NCI-H446 treated with DMSO at 0.1 percent for 48 hours (cell line): Measurements from ENCODE around the gene SUV39H1.

Experiments
- DNase-seq: peaks from one replicate; lab custom pipeline; 2025; lab: John Stamatoyannopoulos, UW

SUV39H1 gene

DNA sequence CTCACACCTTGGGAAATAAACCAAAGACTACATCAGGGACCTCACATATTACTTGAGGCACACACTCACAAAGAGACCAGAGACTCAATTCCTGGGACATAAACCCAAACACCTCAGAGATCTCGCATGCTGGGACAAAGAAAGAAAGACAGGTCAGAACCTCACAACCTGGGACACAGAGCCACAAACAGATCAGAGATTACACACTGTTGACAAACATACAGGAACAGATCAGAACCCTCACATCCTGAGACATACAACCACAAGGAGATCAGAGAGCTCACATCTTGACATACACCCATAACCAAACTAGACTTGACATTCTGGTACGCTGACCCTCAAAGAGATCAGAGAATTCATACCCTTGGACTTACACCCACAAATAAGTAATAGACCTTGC lies 17.3 kb downstream of the SUV39H1 start:
- no peak for DNase-seq

DNA sequence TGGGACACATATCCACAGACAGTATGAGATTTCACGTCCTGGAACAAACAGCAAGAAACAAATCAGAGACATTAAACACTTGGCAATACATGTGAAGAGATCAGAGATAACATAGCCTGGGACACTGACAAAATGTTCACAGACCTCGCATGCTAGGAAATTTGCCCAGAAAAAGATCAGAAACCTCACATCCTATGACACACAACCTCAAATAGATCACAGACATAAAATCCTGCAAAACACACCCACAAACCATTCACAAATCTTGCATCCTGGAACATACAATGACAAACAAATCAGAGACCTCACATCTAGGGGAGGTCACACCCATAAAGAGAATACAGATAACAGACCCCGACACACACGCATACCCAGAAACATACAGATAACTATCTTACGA lies 18.0 kb downstream of the SUV39H1 start:
- no peak for DNase-seq

DNA sequence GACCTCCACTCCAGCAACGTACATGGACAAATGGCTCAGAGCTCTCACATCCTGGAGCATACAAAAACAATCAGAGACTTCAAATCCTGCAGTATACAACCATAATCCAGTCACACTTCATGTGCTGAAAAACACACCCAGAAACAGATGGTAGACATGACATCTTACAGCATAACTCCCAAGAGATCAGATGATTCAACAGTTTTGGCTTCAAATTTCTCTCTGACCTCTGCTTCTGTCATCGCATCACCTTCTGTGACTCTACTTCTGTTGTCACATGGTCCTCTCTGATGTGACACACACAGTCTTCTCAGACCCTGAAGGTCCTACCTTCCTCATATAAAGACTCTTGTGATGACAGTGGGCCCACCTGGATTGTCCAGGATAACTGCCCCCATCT lies 18.5 kb downstream of the SUV39H1 start:
- DNase-seq: no peak

DNA sequence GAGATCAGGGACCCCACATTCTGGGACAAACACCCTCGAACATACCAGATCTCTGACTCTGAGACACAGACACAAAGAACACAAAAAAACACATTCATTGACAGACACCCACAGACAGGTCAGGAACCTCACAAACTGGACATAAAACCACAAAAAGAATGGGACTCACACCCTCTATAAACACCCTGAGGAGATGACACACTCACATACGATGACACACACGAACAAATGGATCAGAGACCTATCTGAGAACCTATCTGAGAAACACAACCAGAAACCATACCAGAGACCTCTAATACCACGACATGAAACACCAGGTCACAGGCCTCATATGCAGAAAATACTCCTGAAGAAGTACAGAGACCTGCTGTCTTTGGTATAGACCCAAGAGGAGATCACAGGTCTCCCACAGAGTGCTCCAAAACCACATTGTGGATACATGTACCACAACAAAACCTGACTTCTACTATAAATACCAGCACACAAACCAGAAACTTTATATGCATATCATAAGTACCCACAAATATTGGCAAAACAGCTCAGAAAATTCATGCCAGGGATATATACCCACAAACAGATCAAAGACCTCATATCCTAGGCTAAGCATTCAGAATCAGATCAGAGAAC lies 19.5 kb downstream of the SUV39H1 start:
- DNase-seq: no peak

DNA sequence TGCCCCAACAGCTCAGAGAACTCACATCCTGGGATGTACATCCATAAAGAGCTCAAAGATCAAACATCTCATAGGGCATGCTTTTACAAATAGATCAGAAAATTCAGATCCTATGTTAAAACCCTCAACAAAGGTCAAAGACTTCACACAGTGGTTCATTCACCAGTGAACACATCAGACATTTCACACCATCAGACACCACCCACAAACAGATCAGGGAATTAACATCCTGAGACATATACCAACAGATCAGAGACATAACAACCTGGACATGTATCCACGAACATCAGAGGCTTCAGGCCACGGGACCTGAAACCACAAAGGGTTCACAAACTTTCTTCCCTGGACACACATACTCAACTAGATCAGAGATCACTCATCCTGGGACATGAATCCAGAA lies 23.4 kb downstream of the SUV39H1 start:
- DNase-seq: no peak

DNA sequence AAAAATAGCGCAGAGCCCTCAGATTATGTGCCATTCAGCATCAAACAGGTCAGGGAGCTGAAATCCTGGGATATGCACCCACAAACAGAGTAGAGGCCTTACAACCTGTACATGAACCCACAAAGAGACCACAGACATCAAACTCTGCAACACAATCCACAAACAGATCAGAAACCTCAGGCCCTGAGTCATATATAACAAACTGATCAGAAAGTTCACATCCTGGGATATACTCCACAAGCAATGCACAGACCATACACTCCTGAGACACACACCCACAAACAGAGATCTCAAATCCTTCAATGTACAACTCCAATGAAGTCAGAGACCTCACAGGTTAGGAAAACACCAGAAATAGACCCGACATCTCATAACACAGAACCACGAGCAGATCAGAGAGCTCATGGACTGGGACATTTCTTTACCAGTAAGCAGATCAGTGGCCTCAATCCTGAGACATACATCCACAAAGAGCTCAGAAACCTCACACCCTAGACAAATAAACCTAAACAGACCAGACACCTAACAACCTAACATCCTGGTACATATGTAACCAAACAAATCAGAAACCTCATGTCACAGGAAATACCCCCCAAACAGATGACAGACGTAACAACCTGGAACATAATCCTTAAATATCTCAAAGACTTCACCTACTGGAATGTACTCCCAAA lies 24.2 kb downstream of the SUV39H1 start:
- no peak for DNase-seq

DNA sequence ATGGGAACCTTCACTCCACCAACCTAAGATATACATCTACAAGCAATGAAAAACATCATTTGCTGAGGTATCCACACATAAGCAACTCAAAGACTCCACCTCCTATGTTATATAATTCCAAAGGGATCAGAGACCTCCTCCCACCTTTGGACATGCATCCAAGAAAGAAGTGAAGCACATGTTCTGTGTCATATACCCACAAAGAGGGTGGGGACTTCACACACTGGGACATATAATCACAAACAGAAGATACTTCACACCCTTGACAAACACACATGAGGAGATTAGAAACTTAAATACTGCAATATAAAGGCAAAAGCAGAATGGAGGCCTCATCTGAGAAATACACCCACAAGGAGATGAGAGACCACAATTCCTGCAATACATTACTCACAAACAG lies 25.4 kb downstream of the SUV39H1 start:
- DNase-seq: no peak

DNA sequence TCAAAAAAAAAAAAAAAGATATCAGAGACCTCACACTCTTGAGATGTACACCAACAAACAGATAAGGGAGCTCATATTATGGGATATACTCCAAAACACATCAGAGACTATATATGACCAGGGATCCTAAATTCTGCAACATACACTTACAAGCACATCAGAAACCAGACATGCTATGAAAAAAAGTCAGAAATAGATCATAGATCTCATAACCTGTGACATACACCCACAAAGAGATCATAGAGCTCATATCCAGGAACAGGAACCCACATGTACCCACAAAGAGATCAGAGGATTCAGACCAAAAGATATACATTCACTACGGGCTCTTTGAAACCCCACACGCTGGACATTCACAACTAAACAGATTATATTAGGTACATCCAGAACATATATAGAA lies 30.1 kb downstream of the SUV39H1 start:
- no peak for DNase-seq

GRCh38 chrX:48728653-48729052 lies 32.1 kb downstream of the SUV39H1 start:
- DNase-seq: no peak

GRCh38 chrX:48736303-48736702 lies 39.8 kb downstream of the SUV39H1 start:
- DNase-seq: no peak

DNA sequence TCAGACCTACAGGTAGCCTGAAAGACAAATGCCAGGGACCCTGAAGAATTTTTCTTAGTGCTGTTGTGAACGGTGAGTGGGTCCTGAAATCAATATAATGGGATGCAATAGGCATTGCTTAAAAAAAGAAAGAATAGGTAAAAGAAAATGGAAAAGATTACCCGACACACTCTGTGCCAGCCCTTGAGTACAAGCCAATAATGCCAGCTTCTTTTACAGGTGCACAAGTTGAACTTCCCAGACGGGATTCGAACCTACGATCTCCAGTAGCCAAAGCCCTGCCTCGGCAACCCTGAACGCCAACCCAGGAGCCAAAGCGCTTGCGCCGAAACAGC lies 40.3 kb downstream of the SUV39H1 start:
- DNase-seq: no peak

DNA sequence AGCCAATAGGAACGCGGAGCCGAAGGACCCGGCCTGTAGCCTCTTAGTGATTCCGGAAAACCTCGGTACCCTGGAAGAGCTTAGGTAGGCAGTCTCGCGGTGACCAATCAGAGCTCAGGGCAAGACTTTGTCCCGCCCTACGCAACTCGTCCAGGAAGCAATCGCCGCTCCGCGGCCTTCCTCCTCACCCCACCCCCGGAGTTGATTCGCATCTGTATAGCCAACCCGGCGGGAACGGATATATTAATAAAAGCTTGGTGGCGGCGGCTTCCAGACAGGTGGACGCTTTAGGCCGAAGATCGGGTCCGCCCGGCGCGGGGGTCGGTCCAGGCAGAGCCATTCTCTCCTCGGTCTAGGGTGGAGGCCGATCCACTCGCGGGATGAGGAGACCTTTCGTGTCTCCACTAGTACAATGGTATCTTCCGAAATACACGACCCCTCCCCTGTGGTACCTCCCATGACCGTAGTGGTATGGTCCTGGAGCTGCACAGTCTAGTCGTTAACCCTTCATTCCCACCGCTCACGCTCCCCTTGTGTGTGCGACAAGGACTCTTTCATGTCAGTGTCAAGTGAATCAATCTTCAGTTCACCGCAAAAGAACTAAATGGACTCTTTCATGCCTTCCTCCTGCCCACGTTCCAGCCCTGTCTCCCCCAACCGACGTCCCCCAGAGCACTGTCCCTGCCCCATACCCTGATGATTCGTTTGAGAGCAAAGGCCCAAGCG lies 40.8 kb downstream of the SUV39H1 start:
- peak; percentile 95 for DNase-seq

GRCh38 chrX:48737940-48738339 lies 41.4 kb downstream of the SUV39H1 start:
- DNase-seq: no peak

DNA sequence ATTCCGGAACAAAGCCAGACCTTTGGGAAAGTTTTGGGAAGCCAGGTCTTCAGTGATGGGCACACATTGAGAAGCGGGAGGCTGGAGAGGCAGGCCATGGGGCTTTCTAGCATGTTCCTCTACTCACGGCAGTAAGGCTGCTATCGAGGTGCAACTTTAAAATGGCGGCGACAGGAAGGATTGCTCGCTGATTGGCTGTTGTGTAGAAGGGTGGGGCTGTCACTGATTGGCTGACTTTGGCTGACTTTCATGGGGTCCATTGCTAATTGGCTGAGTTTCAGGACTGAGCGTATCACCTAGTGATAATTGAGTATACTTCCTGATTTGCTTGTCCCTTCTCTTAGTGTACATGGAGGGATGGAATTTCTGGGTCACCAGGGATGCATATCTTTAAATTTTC lies 45.3 kb downstream of the SUV39H1 start:
- no peak for DNase-seq

DNA sequence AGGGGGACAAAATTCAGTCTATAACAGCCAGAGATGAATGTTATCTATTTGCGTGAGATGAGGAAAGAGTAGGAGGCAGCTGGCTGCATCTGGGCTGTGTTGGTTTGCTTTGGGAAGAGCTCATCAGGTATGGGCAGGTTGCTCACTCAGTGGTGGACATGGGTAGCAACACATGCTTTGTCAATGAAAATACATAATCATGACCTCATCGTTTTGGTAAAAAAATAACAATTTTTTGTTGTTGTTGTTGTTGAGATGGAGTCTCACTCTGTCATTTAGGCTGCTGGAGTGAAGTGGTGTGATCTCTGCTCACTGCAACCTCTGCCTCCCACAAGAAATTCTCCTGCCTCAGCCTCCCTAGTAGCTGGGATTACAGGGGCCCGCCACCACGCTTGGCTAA lies 48.7 kb downstream of the SUV39H1 start:
- DNase-seq: no peak

DNA sequence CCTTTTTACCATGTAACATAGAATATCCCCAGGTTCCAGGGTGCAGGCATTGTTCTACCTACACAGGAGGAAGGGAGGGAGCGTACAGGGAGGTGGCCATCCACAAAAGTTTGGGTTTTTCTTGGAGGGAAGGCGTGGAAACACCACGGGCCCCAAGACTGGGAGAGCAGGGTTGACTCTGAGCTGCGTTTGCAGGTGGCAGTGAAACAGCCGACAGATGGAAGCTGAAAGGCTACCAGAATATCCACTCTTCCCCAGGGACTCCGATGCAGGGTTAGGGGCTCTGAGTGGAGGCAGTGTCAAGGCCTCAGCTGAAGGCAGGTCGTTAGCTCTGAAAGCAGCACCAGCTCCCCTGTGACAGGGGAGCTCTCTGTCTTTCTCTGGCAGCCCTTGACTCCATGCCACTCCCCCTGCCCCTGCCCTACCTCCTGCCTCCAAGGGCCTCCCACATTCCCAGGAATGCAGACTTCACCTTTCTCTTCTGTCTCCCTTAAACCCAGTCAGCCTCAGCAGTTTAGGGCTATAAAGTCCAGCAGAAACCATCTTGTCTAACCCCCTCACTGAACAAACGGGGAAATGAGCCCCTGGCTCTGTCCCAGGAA lies 51.0 kb downstream of the SUV39H1 start:
- no peak for DNase-seq

DNA sequence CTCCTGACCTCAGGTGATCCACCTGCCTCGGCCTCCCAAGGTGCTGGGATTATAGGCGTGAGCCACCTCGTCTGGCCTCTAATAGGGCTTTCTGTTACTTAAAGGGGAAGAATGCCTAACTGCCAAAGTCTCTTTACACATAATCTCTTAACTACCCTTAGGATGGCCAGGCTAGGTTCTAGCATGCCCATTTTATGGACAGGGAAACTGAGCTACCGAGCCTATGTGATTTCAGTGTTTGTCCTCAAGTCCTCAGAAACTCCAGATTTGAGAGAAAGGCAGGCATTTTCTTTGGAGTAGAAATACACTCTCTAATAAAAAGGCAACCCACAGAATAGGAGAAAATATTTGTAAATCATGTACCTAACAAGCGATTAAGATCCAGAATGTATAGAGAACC lies 52.6 kb downstream of the SUV39H1 start:
- DNase-seq: no peak

- no peak for DNase-seq
These were observed 54.8 kb downstream of the SUV39H1 start for GRCh38 chrX:48751343-48751742.

DNA sequence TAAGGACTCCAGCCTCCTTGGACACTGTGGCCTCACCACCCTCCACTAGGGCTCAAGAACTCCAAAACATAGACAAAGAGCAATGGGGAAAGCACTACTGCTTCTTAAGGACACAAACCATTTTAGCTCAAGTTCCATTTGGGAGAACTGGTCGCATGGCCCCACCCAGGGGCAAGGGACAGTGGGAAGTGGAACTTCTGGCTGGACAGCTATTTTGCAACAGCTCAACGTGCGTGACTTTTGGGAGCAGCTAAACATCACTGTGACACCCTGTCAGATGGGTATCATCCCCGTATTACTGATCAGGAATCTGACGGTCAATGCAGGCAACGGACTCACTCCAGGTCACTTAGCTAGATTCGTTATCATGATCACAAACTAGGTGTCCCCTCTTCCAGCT lies 56.0 kb downstream of the SUV39H1 start:
- no peak for DNase-seq

GRCh38 chrX:48753708-48754228 lies 57.2 kb downstream of the SUV39H1 start:
- no peak for DNase-seq

- no peak for DNase-seq
These were observed 57.7 kb downstream of the SUV39H1 start for GRCh38 chrX:48754238-48754637.
